Activated T-cell treated with anti-CD3 and anti-CD28 coated beads for 4 hours (primary cell): ENCODE data around the gene RAB12.
"Not testable (repeated sequence)": the region's sequence is repeated elsewhere in the genome, so short reads cannot be mapped to it uniquely, and the experiment has no call there.

Experiments used
- DNase-seq: peaks from one replicate; pipeline ENCODE4 v3.0.0-alpha.2; 2020

Gene RAB12

DNA sequence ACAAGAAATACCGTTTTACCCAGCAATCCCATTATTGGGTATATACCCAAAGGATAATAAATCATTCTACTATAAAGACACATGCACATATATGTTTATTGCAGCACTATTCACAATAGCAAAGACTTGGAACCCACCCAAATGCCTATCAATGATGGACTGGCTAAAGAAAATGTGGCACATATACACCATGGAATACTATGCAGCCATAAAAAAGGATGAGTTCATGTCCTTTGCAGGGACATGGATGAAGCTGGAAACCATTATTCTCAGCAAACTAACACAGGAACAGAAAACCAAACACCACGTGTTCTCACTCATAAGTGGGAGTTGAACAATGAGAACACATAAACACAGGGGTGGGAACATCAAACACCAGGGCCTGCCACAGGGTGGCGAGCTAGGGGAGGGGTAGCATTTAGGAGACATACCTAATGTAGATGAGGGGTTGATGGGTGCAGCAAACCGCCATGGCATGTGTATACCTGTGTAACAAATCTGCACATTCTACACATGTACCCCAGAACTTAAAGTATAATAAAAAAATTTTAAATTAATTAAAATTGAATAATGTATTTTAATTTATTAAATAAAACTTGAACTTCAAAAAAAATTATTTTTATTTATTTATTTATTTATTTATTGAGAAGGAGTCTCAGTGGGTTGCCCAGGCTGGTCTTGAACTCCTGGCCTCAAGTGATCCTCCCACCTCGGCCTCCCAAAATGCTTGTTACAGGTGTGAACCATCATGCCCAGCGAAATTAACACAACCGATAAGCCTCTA, 42.4 kb downstream of the RAB12 start:
- not testable (repeated sequence) for DNase-seq

DNA sequence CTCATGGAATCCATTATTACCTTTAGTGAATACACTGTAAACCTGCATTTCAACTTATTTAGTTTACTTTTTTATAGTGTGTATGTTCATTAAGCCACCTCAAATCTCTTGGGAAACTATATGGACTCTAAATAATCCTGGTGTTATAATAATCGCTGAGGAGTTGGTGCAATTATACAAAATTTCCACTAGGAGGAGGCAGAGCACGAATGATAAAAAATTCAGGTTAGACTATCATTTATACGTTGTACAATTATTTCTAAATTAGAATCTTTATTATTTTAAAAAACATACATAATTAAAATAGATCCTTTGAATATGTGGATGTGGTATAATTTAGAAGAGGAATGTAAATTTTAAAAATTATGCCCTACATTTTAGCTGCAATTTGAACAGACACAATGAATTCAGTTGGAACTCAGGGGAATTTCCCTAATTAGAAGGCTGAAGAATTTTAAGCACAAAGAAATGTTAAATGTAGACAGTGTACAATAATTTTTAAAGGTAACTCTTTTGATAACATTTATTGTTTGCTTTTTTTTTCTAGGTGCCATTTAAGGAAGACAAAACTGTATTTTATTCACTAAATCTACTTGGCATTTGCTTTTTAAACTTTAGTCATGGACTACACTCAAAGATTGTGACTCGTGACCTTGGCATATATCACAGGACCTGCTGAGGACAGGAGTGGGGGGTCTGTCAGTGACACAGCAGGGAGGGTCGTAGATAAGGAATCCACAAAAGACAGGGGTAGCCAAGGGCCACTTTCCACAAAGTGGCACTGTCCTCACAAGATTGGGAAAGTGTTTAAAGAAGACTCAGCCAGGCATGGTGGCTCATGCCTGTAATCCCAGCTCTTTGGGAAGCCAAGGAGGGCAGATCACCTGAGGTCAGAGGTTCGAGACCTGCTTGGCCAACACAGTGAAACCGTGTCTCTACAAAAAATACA, 45.5 kb downstream of the RAB12 start:
- no peak for DNase-seq

DNA sequence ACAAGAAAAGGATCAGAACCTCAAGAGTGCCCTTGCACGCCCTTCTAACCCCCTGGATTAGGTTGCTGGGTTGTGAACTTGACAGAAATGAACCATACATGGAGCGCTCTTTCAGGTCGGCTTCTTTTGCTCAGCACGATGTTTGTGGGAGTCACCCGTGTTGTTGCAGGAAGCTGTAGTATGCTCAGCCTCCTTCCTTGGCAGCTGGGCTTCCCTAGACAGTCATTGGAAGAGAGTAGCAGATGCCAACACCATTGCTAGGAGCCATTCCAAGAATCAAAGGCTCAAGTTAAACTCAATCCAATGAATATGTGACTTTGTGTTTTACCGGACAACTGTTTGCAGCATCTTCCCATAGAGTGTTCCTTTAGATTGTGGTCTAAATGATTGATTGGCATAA, 47.0 kb downstream of the RAB12 start:
- no peak for DNase-seq

DNA sequence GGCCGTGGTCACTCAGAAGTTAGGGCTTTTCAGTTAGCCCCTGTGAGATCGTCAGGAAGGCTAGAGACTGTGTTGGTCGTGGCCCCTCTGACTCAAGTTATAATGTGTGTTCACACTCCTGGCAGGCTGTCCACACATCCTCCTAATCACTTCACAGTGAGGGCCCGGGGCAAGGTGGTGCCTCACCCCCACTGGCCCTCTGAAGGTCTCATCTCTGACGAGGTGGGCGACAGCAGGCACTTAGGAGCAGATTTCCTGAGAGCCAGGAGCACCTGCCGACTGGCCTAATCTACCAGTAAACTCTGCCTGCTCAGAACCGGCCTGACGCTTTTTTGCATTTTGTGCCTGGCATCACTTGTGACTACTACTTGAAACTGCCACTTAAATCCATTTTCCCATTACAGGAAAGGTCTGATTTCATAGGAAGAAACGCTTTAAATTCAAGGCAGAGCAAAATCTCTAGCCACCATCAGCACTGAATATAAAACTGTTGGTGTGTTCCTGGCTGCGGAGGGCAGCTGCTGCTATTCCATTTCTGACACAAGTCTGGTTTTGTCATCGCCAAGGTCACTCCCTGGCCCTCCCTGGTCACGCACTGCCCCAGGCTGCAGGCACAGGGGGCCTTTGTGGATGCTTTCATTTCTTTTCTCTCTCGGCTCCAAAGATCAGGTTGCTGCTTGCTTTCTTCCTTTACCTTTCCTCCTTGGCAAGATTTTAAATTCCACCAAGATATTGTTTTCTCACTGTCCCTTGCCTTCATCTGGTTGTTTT, 48.0 kb downstream of the RAB12 start:
- DNase-seq, result no peak

DNA sequence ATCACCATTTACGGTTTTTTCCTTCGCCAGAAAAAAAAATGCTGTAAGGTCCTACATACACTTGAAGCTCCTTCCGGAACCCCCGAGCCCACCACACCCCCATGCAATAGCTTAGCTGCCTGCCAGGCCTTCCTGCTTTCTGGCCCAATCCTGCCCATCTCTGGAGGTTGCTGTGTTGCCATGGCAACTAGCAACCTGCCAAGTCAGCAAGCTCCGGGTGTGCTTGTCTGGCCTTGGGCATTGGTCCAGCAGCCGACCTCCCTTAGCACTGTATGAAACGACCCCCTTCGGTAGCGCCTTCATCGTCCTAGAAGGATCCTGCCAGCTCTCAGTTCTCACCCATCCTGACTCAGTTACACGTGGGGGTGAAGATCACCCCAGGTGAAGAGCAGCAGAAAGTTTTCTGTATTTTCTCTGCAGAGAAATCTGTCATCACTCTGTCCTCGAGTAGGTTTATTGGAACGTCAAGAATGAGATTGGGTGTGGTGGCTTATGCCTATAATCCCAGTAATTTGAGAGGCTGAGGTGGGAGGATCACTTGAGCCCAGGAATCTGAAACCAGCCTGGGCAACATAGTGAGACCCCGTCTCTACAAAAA, 48.7 kb downstream of the RAB12 start:
- no peak for DNase-seq

DNA sequence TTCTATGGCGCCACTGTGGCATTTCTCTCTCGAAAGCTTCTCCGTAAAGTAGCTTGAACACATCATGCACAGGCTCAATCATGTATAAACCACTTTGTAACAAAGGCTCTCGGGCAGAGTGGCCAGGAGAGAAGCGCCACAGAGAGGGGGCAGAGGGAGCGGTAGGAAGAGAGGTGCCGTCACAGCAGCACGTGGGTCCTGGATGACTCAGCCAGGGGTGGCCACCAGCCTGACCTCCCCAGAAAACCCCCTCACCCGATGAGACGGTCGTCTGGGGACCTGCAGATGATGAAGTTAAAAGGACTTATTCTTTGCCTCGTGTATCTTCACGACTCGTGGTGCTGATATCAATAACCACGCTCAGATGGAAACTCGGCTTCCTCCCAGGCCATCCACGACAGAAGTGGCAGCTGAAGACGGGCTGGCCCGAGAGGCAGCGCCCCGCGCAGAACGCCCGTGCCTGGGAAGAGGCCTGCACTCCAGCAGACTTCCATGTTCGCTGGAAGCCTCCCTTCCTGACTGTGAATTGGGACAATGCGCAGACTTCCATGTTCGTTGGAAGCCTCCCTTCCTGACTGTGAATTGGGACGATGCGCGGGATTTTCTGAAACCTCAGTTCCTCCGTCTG, 49.7 kb downstream of the RAB12 start:
- no peak for DNase-seq

DNA sequence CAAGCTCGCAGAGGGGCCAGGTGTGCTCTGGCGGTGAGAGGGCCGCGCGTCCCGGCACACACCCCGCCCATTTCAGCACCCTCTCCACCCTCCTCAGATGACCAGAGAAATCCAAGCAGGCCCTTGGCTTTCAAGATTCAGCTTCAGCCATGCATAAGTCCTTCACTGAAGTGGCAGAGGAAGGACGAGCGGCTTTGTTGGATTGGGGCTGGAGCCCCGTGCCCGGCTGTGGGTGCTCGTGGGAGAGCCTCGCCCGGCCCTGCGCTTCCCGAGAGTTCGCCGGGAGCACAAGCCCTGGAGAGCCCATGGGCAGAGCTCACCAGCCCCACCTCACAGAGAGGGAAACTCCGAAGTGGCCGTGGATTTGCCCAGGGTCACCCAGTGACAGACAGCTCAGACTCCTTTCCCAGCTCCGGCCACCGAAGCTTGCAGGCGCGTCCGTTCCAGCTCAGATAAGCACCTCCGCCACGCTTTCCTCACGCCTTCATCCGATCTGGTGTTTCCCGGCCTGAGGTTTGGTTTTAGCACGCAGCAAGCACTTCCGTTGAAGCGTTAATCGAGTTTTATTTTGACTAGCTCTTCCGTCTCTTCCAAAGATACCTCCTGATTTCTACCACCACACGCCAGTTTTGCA, 50.5 kb downstream of the RAB12 start:
- DNase-seq, result no peak

DNA sequence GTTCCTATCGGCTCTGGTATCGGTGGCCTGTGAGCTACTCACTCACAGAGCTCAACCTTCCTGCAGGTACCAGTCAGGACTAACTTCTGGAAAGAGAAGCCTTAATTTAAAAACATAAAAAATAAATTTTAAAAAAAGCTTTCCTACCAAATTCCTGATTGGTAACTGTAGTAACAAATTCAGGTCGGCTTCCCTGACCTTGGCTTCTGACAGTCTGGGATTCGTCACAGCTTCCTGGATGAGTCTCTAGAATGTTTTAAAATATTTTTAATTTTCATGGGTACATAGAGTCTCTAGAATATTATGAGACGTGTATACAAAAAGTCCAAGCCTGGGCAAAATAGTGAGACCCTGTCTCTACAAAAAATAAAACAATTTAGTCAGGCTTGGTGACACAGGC, 51.1 kb downstream of the RAB12 start:
- no peak for DNase-seq

DNA sequence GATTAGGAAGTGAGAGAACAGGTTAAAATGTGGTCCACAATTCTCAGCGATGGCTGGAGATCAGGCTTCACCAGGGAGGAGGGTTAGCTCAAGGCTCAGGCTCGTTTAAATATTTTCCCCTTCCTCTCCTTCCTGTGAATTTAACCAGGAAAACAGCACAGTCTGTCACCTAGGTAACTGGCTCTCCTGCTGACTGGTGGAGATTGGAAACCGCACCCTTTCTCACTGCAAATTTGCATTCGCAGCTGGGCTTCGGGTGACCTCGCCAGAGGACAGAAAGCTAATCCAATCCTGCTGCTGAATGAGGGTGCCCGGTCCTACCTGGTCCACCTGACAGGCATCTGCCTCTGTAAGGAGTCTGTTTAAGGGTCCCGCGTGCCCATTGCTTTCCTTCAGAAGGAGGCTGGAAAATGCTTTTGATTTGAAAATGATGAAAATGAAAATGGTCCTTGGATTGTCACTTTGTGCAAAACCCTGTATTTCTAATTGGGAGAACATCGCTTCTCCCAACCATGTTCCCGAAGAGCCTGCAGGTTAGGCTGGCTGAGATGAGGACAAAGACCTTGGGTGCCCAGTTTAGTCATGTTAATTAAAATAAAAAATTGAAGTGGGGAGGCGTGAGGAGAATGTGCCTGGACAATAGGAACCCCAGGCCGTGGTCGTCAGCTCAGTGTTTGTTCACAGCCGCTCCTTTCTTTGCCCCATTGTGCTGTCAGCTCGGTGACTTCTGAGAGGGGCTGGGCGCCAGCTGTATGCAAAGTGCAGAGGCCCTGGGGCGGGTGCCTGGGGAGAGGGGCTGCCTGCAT, 52.7 kb downstream of the RAB12 start:
- no peak for DNase-seq

DNA sequence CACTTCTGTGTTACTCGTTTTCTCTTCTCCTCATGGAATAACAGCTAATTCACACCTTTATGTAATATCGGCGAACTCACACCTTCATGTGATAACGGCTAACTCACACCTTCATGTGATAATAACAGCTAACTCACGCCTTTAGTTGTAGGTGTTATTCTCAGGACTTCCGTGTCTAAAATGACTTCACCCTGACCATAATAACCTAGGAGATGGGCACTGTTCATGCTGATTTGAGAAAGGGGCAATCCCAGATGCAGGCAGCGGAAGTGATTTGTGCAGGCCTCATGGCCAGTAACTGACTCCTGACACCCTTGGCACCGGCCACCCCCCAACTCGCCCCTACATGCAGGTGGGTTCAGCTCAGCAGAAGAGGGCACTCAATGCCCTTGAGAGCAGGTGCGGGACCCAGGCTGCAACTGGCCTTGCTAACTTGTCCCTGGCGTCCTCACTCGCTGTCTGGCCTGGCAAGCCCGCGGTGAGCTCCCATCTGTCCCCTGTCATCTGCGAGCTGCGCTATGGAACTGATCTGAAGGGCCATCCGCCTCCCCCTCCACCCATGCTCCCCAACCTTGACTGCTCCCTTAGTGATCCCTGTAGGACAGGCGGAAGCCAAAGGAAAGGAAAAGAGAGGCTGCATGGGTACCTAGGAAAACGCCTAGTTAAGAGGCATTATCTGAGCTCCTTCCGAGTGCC, 53.5 kb downstream of the RAB12 start:
- no peak for DNase-seq

DNA sequence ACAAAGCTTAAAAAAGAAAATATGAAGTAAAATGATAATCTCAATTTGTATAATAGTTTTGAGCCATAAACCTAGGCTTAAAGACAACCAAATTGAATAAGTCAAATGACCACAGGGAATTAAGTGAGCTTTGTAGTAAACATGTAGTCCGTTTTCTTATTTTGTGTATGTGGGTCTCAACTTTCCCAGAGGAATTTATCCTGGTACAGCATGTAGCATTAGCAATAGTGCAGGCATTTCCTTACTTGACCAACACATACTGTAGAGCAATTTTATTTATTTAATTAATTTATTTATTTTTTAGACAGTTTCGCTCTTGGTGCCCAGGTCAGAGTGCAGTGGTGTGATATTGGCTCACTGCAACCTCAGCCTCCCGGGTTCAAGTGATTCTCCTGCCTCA, 58.6 kb downstream of the RAB12 start:
- no peak for DNase-seq

DNA sequence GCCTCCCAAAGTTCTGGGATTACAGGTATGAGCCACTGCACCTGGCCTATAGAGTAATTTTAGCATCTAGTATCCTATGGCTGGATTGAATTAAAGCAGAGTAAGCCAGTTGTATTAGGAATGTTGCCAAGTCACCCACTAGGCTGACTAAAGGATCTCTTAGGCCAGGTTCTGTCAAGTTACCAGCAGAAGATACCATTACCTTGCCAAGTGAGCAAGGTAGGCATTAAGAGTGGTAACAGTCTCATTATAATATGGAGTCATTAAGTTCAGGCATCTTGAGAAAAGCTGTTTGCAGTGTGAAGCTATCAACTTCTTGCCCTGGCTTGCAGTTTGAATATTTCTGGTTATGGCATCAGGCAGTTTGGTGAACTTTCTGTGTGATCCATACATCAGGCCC, 59.1 kb downstream of the RAB12 start:
- DNase-seq, result no peak

DNA sequence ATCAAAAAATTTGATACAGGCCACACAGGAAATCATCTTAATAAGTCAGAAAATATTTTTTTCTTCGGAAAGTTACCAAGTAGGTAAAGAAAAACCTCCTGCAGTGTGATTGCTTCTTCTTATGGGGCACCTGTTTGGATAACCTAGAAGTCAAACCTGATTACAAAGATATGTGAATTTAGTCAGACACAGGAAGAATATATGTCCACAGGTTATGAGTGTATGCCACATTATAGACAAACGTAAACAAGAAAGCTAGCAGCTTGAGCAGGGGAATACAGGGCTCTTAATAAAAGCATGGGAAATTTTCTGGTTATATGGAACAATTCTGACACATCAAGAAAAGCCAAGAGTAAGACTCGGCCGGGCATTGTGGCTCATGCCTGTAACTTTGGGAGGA, 60.3 kb downstream of the RAB12 start:
- DNase-seq, result no peak

DNA sequence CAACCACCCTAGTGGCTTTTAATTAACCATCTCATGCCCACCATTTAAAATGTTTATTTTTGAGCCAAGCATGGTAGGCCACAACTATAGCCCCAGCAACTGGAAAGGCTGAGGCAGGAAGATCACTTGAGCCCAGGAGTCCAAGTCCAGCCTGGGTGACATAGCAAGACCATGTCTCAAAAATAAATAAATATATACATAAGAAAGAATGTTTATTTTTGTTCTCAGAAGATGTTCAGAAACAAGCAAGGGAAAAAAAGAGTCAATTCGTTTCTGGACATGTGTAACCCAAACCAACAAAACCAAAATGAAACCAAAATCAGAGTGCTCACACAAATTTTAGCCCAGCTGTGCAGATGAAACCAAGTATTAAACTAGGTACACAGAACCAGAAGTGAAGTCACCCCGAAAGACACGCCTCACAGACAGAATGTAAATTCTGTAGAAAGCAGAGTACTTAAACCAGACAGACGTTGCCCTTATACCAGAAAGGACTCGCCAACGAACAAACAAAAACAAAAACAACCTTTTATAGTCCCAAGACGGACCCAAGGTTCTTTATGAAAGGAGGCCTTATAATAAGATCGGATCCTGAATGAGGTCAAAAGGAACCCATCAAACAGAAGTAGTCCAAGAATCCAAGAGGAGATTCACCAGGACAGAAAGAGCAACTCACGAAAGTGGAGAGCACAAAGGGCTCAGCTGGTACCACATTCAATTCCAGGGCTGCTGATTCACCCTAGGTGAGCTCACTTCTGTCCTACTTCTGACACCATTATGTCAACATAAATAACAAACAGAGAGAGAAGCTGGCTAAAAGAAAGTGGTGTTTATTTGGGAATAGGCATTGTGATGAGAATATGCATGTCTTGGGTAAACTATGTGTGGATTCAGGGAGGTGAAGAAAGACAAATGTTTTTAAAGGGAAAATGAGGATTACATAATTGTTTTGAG, 64.3 kb downstream of the RAB12 start:
- DNase-seq, result no peak

DNA sequence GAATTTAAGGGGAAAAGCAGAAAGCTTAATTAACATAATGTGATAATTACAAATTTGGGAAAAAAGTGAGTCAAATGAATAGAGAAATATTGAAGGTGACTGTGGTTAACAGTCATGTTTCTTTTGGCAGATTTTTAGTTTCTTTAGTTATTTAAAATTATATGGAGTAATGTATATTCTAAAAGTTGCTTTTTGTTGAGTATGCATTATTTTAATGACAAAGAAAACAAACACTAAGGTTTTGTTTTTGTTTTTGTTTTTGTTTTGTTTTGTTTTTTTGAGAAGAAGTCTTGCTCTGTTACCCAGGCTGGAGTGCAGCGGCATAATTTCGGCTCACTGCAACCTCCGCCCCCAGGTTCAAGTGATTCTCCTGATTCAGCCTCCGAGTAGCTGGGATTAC, 65.8 kb downstream of the RAB12 start:
- no peak for DNase-seq

DNA sequence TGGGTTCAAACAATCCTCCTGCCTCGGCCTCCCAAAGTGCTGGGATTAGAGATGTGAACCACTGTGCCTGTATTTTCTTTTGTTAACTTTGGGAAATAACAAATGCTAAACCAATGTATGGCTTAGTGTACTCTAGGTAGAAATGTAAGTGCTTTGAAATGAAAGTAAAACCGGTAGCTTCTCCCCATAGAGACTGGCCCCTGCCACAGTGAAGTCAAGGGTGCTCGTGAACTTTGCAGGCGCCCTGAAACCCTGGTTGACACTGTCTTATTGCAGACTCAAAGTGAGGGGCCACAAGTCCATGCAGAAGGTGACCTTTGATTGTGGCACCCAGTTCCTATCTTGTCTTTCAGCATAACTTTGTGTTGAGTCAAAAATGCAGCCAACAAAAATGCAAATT, 72.0 kb downstream of the RAB12 start:
- DNase-seq, result no peak

DNA sequence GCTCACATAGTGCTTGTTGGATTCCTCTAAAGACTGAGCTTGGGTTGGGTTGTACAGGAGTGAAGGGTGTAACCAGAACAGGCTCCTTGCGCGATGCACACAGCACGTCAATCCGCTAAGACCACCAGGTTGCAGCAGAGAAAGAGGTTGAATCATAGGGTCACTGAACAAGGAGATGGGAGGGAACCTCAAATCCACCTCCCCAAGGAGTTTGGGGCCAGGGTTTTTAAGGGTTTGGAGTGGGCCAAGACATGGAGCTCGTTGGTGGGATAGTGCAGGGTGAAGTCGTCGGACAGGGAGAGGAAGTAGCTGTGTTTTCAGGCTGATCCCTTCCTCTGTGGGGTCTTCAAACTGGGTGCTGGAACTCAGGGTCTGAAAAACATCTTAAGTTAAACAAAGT, 75.3 kb downstream of the RAB12 start:
- DNase-seq, result no peak

DNA sequence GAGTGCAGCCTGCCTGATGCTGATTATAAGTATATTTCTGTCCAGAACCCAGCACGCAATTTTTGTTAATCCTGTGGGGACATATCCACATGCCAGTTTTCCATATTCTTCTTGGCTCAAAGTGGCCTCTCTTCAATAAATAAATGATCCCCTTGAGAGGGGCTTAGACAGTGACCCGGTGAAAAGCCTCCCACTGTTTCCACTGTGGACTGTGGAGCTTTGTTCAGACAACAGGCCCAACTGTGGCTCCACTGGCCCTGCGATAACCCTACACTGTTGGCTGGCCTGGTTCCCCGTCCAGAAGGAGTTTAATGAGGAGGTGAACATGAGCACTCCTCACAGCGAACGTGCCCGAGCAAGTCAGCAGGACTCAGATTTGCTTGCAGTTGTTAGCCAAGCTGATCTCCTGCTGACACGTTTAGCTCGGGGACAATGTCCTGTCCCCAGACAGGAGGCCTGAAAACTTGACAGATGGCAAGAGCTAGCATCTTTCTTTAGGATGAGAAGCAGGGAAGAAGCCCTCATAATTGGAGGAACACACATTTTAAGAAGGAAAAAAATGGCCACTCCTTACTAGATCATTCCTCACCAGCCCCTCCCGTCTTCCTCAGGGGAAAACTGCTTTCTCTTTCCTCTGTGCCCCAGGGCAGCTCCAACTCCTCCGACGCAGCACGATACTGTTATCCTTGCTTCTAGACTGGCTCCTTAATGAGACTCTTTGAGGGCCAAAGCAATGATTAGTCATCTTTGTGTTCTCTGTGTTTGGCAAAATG, 76.1 kb downstream of the RAB12 start:
- DNase-seq, result no peak

DNA sequence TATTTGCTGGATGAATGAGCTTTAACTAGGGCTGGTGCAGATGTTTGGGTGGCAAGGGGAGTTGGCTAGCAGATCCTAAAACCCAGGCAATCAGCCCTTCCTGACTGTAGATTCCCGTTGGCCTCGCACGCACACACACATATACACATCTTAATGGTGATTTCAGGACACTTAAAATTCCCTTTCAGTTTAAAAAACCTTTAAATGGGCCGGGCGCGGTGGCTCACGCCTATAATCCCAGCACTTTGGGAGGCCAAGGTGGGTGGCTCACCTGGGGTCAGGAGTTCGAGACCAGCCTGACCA, 76.6 kb downstream of the RAB12 start:
- no peak for DNase-seq
